ENCODE results near the gene TMEM213. TPM values are rescaled to one million over a fixed set of nuclear protein-coding genes. Genes with fewer than 3 reads are reported as not detected.

The TMEM213 gene
- total RNA-seq, 1 donor from 2014 or later = not detected

DNA sequence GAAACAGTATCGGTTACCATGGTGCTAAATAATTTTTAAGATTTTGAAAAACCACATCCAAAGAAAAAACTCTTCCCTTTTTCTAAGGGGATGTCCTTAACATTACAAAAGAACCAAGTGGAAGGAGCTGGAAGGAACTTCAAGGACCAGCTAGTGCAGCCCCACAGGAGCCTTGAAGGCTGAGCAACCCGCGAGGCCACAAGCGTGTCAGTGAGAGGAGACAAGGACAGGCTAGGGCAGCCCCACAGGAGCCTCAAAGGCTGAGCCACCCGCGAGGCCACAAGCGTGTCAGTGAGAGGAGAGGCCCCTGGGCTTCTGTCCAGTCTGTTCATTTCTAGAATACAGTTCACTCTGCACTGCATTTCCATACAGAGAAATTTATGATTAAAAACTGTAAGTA lies 80.3 kb downstream of the TMEM213 start:
- H3K4me3 Mint-ChIP-seq = no peak overlapping the region
- H3K4me1 ChIP-seq = peaks cover 7% of the 10 kb centered on the region
- H3K4me3 ChIP-seq = no peak overlapping the region
- H3K4me1 Mint-ChIP-seq = peaks cover 7% of the 10 kb centered on the region
- peaks cover 8% of the 10 kb centered on the region for H3F3A ChIP-seq (ENCODE audit: low read depth)
- DNase-seq (ENCODE audit: low spot score) = no peak
- H3K9ac ChIP-seq = no peak overlapping the region
- H3K27me3 ChIP-seq = no peaks in the 10 kb centered on the region
- no peak overlapping the region for H3K27ac ChIP-seq
- no peak for TF ChIP-seq EZH2 (IDR thresholded peaks at IDR 0.05)
- no peak for TF ChIP-seq CTCF (IDR thresholded peaks at IDR 0.05)
- TF ChIP-seq EZH2phosphoT487 (IDR thresholded peaks at IDR 0.05) = no peak
- H3K27me3 Mint-ChIP-seq (ENCODE audit: insufficient read depth, low read depth) = peaks cover 2% of the 10 kb centered on the region
- no peaks in the 10 kb centered on the region for H3K79me2 ChIP-seq (ENCODE audit: low read depth)
- no peaks in the 10 kb centered on the region for H3K36me3 ChIP-seq
- H3K4me2 ChIP-seq = no peak overlapping the region
- peaks cover 24% of the 10 kb centered on the region for H3K36me3 Mint-ChIP-seq
- H3K9me3 ChIP-seq (ENCODE audit: low read depth) = no peaks in the 10 kb centered on the region
- H3K9me3 Mint-ChIP-seq = no peaks in the 10 kb centered on the region
- H2AFZ ChIP-seq (replicated peaks) = no peak overlapping the region
- H4K20me1 ChIP-seq (ENCODE audit: low read depth) = peaks cover 8% of the 10 kb centered on the region
- H3K27ac Mint-ChIP-seq = no peak overlapping the region

- H3K9me3 Mint-ChIP-seq = no peaks in the 10 kb centered on the region
- H3K36me3 ChIP-seq = no peaks in the 10 kb centered on the region
Measured at GRCh38 chr7:138878856-138879255, 81.1 kb downstream of the TMEM213 start.

DNA sequence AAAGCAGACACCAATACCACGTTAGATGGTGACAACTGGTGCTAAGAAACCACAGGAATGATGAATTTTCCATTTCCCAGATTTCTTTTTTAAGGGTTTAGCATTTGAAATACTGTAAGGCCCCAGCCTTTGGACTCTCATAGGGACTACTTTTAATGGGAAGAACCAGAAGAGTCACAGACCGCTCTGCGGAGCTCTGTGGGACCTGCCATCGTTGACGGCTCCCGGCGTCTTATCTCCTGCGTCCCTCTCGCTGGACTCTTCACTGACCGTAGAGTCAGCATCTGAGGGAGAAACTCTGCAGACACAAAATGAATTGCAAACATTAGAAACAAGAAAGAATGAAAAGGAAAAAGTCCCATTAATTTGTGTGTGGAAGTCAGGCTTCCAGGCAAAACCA lies 81.6 kb downstream of the TMEM213 start:
- Histone ChIP-seq H3K4me2 (no peak overlapping the region), H3K9ac (no peak overlapping the region), H3F3A (ENCODE audit: low read depth) (no peaks in the 10 kb centered on the region), H3K4me1 (no peaks in the 10 kb centered on the region), H3K4me3 (no peak overlapping the region), H2AFZ (replicated peaks) (no peak overlapping the region), H3K79me2 (ENCODE audit: low read depth) (no peaks in the 10 kb centered on the region), H3K9me3 (ENCODE audit: low read depth) (no peaks in the 10 kb centered on the region), H3K36me3 (no peaks in the 10 kb centered on the region), H4K20me1 (ENCODE audit: low read depth) (no peaks in the 10 kb centered on the region), H3K27ac (no peak overlapping the region), H3K27me3 (no peaks in the 10 kb centered on the region)
- no peak overlapping the region for H3K27ac Mint-ChIP-seq
- TF ChIP-seq EZH2 (IDR thresholded peaks at IDR 0.05) (no peak), EZH2phosphoT487 (IDR thresholded peaks at IDR 0.05) (no peak), CTCF (IDR thresholded peaks at IDR 0.05) (no peak)
- DNase-seq (ENCODE audit: low spot score) = no peak
- H3K36me3 Mint-ChIP-seq = peaks cover 26% of the 10 kb centered on the region
- H3K4me1 Mint-ChIP-seq = peaks cover 3% of the 10 kb centered on the region
- no peak overlapping the region for H3K4me3 Mint-ChIP-seq
- no peaks in the 10 kb centered on the region for H3K9me3 Mint-ChIP-seq
- peaks cover 2% of the 10 kb centered on the region for H3K27me3 Mint-ChIP-seq (ENCODE audit: insufficient read depth, low read depth)

More at GRCh38 chr7:138878856-138879255, 81.1 kb downstream of the TMEM213 start:
- H3K79me2 ChIP-seq (ENCODE audit: low read depth) = no peaks in the 10 kb centered on the region
- DNase-seq (ENCODE audit: low spot score) = no peak
- peaks cover 2% of the 10 kb centered on the region for H3K27me3 Mint-ChIP-seq (ENCODE audit: insufficient read depth, low read depth)
- H3K27ac ChIP-seq = no peak overlapping the region
- H2AFZ ChIP-seq (replicated peaks) = no peak overlapping the region
- H3K9me3 ChIP-seq (ENCODE audit: low read depth) = no peaks in the 10 kb centered on the region
- no peak overlapping the region for H3K27ac Mint-ChIP-seq
- H3K4me2 ChIP-seq = no peak overlapping the region
- no peak overlapping the region for H3K4me3 Mint-ChIP-seq
- peaks cover under 1% of the 10 kb centered on the region for H4K20me1 ChIP-seq (ENCODE audit: low read depth)
- TF ChIP-seq CTCF (IDR thresholded peaks at IDR 0.05) (no peak), EZH2phosphoT487 (IDR thresholded peaks at IDR 0.05) (no peak), EZH2 (IDR thresholded peaks at IDR 0.05) (no peak)
- H3K36me3 Mint-ChIP-seq = peaks cover 26% of the 10 kb centered on the region
- H3K4me3 ChIP-seq = no peak overlapping the region
- no peaks in the 10 kb centered on the region for H3K27me3 ChIP-seq
- H3K4me1 Mint-ChIP-seq = peaks cover 3% of the 10 kb centered on the region
- no peak overlapping the region for H3K9ac ChIP-seq
- no peaks in the 10 kb centered on the region for H3F3A ChIP-seq (ENCODE audit: low read depth)
- no peaks in the 10 kb centered on the region for H3K4me1 ChIP-seq

Data from neural progenitor cell (in vitro differentiated cells).